Thyroid gland (tissue), 4 donors: Measurements from ENCODE around the gene LLGL1. TPM values are rescaled to one million over a fixed set of nuclear protein-coding genes. Genes with fewer than 3 reads are reported as not detected.
"Not testable (repeated sequence)": the region's sequence is repeated elsewhere in the genome, so short reads cannot be mapped to it uniquely, and the experiment has no call there.

ENCODE experiments used
- DNase-seq, 2 donors: peaks; one replicate each; pipeline ENCODE4 v3.0.0-alpha.2; 2019
- H3K27ac ChIP-seq, 3 donors: fragments of 200-600 bp; sonication (generic); 1 replicate in 2 of 3; 2 replicates in 1 of 3; pipeline ENCODE4 v1.5.1; 2016 to 2019; ENCODE audit warnings: mild to moderate bottlenecking in 1 of 3, moderate library complexity in 1 of 3
- H3K27me3 ChIP-seq: fragments of 200-600 bp; sonication (generic); one replicate; pipeline ENCODE4 v1.5.1; 2019
- H3K36me3 ChIP-seq, 2 donors: fragments of 200-600 bp; sonication (generic); one replicate each; pipeline ENCODE4 v1.5.1; 2016 to 2019
- H3K4me1 ChIP-seq, 2 donors: fragments of 200-600 bp; sonication (generic); one replicate each; pipeline ENCODE4 v1.5.1; 2017 to 2019
- H3K4me3 ChIP-seq, 3 donors: fragments of 200-600 bp; sonication (generic); replicated peaks in 1 of 3; 1 replicate in 2 of 3; 2 replicates in 1 of 3; pipeline ENCODE4 v1.5.1; 2016; ENCODE audit warnings: mild to moderate bottlenecking in 1 of 3
- H3K9me3 ChIP-seq: fragments of 200-600 bp; sonication (generic); one replicate; pipeline ENCODE4 v1.5.1; 2017
- POLR2A ChIP-seq, 2 donors: fragments of 450-650 bp; IDR thresholded peaks; one replicate each; pipeline ENCODE4 v1.6.1; 2017; ENCODE audit warnings: antibody characterized with exemption in 2 of 2, mild to moderate bottlenecking in 2 of 2, moderate library complexity in 1 of 2
- WGBS, 2 donors: methylation state at CpG; one replicate each; pipeline ENCODE4 v1.1.5; 2017; 5-methylcytosine and 5-hydroxymethylcytosine counted together
- intact Hi-C: fragments of 100-400 bp; cut with DNase I; formaldehyde crosslinking; loops from one replicate; pipeline ENCODE4 v1.15.1; 2023
- total RNA-seq, 4 donors: library from RNA; depleted of rRNA; stranded (reverse); fragments of >200 nt; gene quantifications; one replicate each; pipeline ENCODE4 v1.2.3, GENCODE V29; 2016
- TF ChIP-seq, protein P1 (sequence below), 6 experiments: fragments of 200-600 bp in 3 of 6; fragments of 450-650 bp in 3 of 6; sonication (generic) in 3 of 6; IDR thresholded peaks; one replicate each; pipeline ENCODE4 v1.5.1; 2016 to 2019; ENCODE audit warnings: antibody characterized with exemption in 6 of 6, mild to moderate bottlenecking in 2 of 6, inconsistent platforms in 1 of 6, moderate library complexity in 1 of 6

Gene LLGL1
- total RNA-seq, 4 donors from 2014 or later: 14.5 to 19.4 (median 17.5) TPM

GRCh38 chr17:18206962-18207361, 18.5 kb upstream of the LLGL1 start:
- intact Hi-C loops: no loop called here
- H3K9me3 ChIP-seq: no peaks in the 10 kb centered on the region
- H3K36me3 ChIP-seq: peaks cover 60 to 68% of the 10 kb centered on the region in 2 donors

DNA sequence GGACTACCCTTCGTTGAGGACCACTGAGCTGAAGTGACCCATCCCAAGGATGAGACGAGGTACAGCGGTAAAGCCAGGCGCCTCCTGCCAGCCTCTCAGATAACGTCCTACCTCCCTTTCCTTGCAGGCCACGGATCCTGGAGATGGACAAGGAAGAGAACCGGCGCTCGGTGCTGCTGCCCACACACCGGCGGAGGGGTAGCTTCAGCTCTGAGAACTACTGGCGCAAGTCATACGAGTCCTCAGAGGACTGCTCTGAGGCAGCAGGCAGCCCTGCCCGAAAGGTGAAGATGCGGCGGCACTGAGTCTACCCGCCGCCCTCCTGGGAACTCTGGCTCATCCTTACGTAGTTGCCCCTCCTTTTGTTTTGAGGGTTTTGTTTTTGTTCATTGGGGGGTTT, 17.3 kb upstream of the LLGL1 start:
- no peak for TF ChIP-seq POLR2A (IDR thresholded peaks at IDR 0.05)
- TF ChIP-seq, protein P1, sequence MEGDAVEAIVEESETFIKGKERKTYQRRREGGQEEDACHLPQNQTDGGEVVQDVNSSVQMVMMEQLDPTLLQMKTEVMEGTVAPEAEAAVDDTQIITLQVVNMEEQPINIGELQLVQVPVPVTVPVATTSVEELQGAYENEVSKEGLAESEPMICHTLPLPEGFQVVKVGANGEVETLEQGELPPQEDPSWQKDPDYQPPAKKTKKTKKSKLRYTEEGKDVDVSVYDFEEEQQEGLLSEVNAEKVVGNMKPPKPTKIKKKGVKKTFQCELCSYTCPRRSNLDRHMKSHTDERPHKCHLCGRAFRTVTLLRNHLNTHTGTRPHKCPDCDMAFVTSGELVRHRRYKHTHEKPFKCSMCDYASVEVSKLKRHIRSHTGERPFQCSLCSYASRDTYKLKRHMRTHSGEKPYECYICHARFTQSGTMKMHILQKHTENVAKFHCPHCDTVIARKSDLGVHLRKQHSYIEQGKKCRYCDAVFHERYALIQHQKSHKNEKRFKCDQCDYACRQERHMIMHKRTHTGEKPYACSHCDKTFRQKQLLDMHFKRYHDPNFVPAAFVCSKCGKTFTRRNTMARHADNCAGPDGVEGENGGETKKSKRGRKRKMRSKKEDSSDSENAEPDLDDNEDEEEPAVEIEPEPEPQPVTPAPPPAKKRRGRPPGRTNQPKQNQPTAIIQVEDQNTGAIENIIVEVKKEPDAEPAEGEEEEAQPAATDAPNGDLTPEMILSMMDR (IDR thresholded peaks at IDR 0.05): no peak
- Histone ChIP-seq H3K4me1 (no peaks in the 10 kb centered on the region), H3K27ac (no peak overlapping the region), H3K27me3 (no peaks in the 10 kb centered on the region), H3K9me3 (no peaks in the 10 kb centered on the region), H3K36me3 (peaks cover 60 to 67% of the 10 kb centered on the region in 2 donors), H3K4me3 (no peak overlapping the region)
- intact Hi-C loops: no loop called here
- WGBS, 2 donors: 90 to 93% methylated on average over 19 of the region's 19 CpGs
- no peak for DNase-seq

More at GRCh38 chr17:18206962-18207361, 18.5 kb upstream of the LLGL1 start:
- DNase-seq: no peak
- H3K27ac ChIP-seq: no peak overlapping the region
- H3K27me3 ChIP-seq: no peaks in the 10 kb centered on the region
- no peaks in the 10 kb centered on the region for H3K4me1 ChIP-seq
- TF ChIP-seq, protein P1 (IDR thresholded peaks at IDR 0.05): no peak
- TF ChIP-seq POLR2A (IDR thresholded peaks at IDR 0.05): no peak
- no peak overlapping the region for H3K4me3 ChIP-seq

GRCh38 chr17:18213666-18214270, 11.7 kb upstream of the LLGL1 start:
- H3K27me3 ChIP-seq: no peaks in the 10 kb centered on the region
- peaks cover 0 to 3% of the 10 kb centered on the region in 2 donors for H3K4me1 ChIP-seq
- 77 to 79% methylated on average over 7 of the region's 7 CpGs for WGBS, 2 donors
- TF ChIP-seq, protein P1 (IDR thresholded peaks at IDR 0.05): no peak
- no peak for TF ChIP-seq POLR2A (IDR thresholded peaks at IDR 0.05)
- no peak overlapping the region for H3K4me3 ChIP-seq
- DNase-seq: no peak
- H3K36me3 ChIP-seq: peaks cover 24 to 25% of the 10 kb centered on the region in 2 donors
- no peak overlapping the region for H3K27ac ChIP-seq
- H3K9me3 ChIP-seq: no peaks in the 10 kb centered on the region
- intact Hi-C loops: loop anchor here (10.0 kb wide), 1 partner anchor 69 kb away; no protein-coding TSS in a partner anchor

DNA sequence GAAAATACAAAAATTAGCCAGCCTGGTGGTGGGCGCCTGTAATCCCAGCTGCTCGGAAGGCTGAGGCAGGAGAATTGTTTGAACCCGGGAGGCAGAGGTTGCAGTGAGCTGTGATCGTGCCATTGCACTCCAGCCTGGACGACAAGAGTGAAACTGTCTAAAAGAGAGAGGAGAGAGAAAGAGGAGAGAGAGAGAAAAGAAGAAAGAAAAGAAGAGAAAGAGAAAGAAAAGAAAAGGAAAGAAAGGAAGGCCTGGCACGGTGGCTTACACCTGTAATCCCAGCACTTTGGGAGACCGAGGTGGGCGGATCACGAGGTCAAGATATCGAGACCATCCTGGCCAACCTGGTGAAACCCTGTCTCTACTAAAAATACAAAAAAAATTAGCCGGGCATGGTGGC, 8.5 kb upstream of the LLGL1 start:
- H3K27ac ChIP-seq, DNase-seq, H3K4me1 ChIP-seq, H3K9me3 ChIP-seq, H3K36me3 ChIP-seq, H3K4me3 ChIP-seq, H3K27me3 ChIP-seq: not testable (repeated sequence)
- intact Hi-C loops: loop anchor here (10.0 kb wide), 1 partner anchor 72 kb away; no protein-coding TSS in a partner anchor
- WGBS, 2 donors: 83 to 84% methylated on average over 11 of the region's 11 CpGs

GRCh38 chr17:18217412-18218015, 7.9 kb upstream of the LLGL1 start:
- TF ChIP-seq, protein P1 (IDR thresholded peaks at IDR 0.05): peak; percentile 73 to 94 (median 86)
- no peak for TF ChIP-seq POLR2A (IDR thresholded peaks at IDR 0.05)
- intact Hi-C loops: loop anchor here (10.0 kb wide), 1 partner anchor 73 kb away; no protein-coding TSS in a partner anchor
- H3K9me3 ChIP-seq: no peaks in the 10 kb centered on the region
- H3K36me3 ChIP-seq: no peaks in the 10 kb centered on the region
- H3K4me1 ChIP-seq: peaks cover 0 to 9% of the 10 kb centered on the region in 2 donors
- 11 to 13% methylated on average over 6 of the region's 6 CpGs for WGBS, 2 donors
- DNase-seq: peak; percentile 77
- H3K27me3 ChIP-seq: no peaks in the 10 kb centered on the region
- H3K4me3 ChIP-seq: no peak overlapping the region
- H3K27ac ChIP-seq: no peak overlapping the region
